Stimulated activated CD8-positive, alpha-beta memory T cell treated with anti-CD3 and anti-CD28 coated beads, Interleukin-15, amount 100 ng/mL, for 4 hours (primary cell): ENCODE data around the gene DARS2.
"Not testable (repeated sequence)": the region's sequence is repeated elsewhere in the genome, so short reads cannot be mapped to it uniquely, and the experiment has no call there.

Experiments used
- DNase-seq, 2 donors: peaks; one replicate each; pipeline ENCODE4 v3.0.0-alpha.2; 2020; ENCODE audit warnings: low read depth in 2 of 2

DARS2 gene

DNA sequence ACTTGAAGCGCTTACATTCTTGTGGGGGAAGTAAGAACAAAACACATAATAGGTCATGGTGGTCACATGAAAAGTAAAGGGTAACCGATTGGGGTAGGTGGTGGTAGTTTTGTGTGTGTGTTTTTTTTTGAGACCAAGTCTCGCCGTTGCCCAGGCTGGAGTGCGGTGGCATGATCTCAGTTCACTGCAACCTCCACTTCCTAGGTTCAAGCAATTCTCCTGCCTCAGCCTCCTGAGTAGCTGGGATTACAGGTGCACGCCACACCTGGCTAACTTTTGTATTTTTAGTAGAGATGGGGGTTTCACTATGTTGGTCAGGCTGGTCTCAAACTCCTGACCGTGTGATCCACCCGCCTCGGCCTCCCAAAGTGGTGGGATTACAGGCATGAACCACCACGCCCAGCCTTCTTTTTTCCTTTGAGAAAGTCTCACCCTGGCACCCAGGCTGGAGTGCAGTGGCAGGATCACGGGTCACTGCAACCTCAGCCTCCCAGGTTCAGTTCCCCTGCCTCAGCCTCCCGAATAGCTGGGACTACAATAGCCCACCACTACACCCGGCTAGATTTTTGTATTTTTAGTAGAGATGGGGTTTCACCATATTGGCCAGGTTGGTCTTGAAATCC lies 37.8 kb downstream of the DARS2 start:
- not testable (repeated sequence) for DNase-seq

DNA sequence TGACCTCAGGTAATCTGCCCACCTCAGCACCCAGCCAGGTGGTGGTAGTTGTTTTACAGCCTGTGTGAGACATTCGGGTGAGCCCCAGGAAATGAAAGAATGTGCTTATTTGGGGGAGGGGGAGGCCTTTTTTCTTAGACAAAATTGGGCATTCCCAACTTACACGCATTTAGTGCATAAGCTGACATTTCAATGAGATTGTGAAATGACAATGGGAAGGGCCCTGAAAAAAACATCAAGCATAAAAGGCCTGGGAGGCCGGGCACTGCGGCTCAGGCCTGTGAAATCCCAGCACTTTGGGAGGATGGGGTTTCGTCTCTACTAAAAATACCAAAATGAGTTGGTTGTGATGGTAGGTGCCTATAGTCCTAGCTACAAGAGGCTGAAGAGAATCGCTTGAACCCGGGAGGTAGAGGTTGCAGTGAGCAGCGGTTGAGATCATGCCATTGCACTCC lies 38.3 kb downstream of the DARS2 start:
- no peak for DNase-seq

DNA sequence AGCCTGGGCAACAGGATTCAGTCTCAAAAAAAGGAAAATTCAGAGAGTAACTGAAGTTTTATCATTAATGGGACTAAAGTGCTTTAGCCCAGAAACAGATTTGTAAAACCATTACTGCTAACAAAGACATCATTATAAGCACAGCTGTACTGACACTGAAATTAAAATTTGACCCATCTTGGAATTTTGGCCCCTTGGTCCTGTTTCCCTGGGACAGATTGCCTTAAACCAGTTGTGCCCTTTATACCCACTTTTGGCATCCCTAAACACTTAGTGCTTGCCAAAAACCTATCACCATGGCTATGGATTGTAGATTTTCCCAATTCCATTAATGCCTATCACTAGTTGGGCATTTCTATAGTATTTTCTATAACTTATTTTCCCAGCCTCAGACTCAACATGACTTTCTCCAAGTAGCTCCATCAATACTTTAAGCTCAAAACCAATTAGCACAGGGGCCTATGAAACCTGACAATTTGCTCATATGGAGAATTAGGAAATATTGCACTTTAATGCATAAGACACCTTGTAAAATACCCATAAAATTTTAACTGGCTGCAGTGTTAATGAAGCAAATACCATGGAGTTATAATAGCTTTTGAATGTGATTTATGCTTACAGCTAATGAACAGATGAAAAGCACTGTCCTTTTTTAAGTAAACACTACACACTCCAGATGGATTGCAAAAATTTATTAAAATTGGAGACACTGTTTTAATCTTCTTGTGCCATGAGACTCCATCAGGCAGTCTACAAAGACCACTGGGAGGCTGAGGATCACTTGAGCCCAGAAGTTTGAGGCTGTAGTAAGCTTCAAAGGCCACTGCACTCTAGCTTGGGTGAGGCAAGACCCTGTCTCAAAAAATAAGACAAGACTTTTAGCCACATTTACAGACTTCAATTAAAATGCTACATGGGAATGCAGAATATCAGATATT lies 39.0 kb downstream of the DARS2 start:
- no peak for DNase-seq

DNA sequence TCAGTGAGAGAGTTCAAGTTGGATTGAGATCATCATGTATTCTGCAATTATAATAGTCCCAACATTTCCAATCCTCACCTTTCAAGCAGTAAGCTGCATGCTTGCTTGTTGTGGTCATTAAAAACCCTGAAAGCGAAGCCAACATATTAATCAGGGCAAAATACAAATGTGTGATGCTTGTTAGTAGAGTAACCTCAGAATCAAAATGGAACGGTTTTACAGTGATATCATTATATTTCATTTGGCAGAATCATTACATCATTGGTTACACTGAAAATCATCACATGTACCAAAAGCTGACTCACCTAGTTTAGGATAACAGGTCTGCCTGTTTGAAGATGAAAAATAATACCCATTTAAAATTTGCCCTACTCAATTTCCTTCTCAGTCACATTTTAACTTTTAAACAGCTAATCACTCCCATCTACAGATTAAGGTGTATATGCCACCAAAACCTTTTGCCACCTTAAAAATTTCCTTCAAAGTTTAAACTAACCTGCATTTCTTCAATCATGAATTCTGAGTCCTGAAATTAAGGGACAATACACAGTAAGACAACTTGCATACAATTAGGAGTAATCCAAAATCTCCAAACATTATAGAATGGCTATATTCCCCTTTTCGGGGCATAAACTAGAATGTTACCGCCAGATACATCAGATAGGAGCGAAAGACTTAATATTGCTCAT lies 39.9 kb downstream of the DARS2 start:
- no peak for DNase-seq

DNA sequence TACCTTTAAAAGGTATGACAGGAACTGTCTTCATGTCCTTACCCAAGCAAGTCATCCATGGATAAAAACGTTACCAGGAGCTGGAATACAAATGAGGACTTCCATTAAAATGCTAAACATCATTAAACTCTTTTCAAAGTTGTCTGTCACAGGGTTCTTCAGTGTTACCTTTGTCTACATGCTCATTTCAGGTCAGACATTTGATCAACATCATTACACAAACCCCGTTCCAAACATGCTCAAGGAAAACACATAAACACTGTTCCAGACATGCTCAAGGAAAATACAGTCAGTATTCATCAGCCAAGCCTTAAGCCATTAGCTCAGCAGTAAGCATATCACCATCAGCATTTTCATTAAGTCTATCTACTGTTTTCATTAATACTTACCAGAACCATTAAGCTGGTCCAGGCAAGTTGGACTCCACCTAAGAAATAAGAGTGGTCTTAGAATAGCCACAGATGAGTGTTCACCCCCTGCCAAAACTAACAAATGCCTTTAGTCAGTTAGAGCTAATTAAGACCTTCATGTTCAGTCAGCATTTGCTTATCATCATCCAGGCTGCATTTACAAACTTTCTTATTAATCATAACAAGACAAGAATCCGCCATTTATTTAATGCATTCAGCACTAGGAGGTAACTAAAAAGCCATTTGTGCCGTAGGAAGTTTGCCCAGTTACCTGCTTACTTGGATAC lies 41.1 kb downstream of the DARS2 start:
- no peak for DNase-seq

DNA sequence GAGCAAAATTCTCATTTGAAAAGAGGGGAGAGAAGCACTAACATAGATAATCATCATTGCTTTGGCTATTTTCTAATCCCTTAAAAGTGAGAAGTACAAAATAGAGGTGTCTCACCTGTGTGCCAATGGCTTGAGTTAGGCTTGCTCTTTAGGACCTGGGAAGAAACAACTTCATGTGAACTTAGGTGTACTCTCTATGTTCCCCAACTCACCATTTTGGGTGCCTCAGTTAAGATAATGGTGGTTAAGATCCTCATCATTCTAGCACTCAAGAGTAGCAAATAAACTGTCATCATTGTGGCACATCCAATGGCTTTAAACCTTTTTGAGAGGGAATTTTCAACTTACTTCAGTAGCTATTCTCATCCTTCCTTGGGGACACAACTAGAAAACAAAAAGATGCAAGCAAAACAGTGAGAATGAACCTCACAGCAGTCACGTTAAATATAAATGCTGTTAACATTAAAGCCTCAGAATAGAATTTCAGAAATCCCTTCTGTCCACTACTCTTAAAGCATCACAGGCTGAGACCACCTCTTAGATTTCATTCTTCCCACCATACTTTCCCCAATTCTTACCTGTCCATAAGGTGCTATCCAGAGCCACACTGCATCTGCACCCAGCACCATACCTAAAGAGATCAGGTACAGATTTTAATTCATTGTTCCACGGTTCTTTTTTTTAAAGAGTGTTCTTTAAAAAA lies 42.1 kb downstream of the DARS2 start:
- DNase-seq, result no peak

DNA sequence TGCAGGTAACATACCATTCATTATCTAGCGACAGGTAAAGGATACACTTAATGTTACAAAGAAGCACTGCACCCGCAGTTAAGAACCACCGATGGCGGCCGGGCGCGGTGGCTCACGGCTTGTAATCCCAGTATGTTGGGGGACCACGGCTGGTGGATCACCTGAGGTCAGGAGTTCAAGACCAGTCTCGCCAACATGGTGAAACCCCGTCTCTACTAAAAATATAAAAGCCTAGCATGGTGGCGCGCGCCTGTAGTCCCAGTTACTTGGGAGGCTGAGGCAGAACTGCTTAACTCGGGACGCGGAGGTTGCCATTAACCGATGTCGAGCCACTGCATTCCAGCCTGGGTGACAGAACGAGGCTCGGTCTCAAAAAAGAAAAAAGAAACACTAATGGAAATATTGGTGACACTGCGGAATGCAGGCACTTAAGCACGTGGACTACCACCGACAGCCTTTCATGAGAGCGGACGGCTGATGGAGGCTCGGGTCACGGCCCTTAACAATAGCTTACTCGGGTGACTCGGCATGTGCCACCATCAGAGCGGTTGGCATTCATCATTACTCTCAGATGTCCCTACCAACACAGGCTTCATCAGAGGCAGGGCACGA lies 42.8 kb downstream of the DARS2 start:
- DNase-seq, result no peak

DNA sequence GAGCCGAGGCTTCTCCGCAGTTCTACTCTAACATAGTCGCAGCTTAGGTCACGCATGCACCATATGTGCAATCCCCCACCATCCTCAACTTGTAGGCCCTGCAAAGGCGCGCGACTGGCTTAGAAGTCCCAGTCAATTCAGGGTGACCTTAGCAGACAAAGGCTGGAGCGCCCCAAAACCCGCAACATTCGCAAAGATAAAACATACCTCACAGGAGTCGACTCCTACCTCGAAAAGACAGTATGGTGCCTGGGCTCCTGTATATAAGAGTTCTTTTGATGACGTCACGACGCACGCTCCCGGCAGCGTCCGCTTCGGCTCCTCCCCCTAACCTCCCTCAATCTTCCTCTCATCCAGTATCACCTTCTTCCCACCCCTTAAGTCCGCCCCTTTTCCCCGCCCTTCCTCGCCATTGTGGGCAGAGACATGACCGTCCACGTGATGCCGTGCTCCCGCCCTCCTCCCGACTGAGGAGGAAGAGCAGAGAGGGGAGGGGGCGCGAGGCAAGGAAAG lies 43.3 kb downstream of the DARS2 start, which contains the start of gene GAS5:
Gene GAS5 (minus strand): TSS at position 237 of the 513 bp plus-strand sequence.
- peak; percentile 97 to 100 for DNase-seq

DNA sequence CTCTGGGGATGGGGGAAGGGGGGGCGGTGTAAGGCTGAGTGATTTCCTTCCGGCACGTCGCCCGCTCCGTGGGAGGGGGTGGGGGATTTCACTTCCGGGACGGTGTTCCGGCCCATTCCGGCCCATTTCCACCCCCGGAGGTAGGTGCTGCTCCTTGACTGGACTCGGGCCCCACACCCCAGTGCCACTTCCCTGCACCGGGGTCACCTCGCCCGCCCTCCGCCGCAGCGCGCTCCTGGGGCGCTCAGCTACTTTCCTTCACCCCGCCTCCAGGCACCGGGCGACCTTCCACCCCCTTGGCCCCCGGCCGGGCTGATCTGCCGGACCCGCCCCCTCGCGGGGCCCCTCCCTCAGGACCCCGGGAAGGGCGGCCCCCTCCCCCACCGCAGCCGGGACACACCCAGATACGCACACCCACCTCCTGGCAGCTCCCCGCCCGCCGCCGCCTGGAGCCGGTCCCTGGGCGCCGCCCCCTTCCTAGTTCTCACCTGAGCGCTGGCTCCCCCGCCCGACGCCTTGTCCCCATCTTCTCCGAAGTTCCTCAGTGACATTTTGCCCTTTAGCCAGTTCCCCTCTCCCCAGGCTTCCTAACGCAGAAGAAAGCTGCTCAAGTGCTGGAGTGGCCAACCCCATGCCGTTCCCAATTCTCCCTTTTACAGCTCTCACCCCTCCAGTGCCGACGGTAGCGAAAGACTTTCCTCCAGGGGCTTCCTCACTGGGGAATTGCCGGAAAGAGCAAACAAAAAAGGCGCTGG lies 44.0 kb downstream of the DARS2 start, which contains the start of gene ZBTB37:
Gene ZBTB37 (plus strand): TSS at position 115 of the 755 bp plus-strand sequence. CDS start 1,846 bp downstream, outside the sequence.
- peak; percentile 82 to 88 for DNase-seq

DNA sequence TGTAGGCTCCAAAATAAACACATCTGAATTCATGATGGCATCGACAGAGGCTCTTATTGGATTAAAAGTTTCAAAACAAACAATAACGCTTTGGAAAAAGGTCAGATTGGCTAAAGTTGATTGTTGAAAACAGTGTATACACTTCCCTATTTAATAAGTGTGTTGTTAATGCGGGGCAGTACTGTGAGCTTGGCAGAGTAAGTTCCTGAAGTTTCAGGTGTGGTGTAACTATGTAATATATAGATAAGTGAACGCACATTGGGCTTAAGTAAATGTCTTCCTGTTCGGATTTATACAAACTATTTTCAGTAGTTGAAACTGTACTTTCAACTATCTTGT lies 44.5 kb downstream of the DARS2 start:
- no peak for DNase-seq

DNA sequence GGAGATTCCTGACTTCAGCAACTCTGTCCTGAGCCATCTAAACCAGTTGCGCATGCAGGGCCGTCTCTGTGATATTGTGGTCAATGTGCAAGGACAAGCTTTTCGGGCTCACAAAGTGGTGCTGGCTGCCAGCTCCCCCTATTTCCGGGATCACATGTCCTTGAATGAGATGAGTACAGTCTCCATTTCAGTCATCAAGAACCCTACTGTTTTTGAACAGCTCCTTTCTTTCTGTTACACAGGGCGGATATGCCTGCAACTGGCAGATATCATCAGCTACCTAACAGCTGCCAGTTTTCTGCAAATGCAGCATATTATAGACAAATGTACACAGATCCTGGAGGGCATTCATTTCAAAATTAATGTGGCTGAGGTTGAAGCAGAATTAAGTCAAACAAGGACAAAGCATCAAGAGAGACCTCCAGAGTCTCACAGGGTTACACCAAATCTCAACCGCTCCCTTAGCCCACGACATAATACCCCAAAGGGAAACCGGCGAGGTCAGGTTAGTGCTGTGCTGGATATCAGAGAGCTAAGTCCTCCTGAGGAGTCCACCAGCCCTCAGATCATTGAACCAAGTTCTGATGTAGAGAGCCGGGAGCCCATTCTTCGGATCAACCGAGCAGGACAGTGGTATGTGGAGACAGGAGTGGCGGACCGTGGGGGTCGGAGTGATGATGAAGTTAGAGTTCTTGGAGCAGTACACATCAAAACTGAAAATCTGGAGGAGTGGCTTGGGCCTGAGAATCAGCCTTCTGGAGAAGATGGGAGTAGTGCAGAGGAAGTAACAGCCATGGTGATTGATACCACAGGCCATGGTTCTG lies 46.0 kb downstream of the DARS2 start:
- no peak for DNase-seq

DNA sequence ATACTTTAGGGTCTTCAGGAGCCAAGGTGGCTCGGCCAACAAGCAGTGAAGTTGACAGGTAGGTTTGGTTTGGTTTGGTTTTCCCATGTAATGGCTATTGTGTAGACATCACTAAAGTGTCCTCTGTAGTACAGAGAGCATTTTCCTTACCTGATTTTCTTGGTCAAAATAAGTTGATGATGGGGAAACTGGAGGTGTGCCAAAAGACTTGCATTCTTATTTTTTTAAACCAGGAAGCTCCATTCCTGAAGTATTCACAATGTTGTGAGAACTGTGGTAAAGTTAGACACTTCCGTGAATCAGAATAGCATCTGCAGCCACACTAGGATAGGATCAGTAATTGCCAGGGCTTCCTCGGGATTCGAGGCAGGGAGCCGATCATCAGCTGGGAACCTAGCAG lies 46.6 kb downstream of the DARS2 start:
- no peak for DNase-seq

DNA sequence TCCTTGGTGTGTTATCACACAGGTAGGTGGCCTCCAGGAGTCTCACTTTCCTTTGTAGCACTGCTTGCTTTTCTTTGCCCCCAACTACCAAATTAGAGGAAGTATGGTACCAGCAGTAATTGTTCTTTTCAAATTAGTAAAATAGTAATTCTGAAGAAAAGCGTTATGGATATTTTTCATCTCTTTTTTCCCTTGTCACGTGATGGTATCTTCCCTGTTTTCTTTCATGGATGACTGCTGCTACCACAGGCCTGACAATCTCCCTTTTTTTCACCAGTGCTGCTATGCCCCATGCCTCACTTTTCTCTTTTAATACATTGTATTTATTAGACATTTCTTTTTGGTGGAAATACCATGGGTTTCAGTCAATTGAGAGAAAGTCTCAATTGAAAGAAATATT lies 47.0 kb downstream of the DARS2 start:
- no peak for DNase-seq

DNA sequence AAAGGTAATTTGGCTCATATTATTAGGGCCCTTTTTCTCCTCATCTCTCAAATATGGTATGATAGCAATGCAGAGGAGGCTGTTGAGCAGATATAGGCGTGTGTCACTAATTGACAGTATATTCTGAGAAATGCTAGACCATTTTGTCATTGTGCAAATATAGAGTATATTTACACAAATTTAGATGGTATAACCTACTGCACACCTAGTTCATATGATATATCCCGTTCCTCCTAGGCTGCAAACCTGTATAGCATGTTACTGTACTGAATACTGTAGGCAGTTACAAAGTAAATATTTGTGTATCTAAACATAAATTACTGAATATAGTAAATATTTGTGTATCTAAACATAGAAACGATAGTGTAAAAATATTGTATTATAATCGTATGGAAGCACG lies 52.3 kb downstream of the DARS2 start:
- DNase-seq, result no peak

DNA sequence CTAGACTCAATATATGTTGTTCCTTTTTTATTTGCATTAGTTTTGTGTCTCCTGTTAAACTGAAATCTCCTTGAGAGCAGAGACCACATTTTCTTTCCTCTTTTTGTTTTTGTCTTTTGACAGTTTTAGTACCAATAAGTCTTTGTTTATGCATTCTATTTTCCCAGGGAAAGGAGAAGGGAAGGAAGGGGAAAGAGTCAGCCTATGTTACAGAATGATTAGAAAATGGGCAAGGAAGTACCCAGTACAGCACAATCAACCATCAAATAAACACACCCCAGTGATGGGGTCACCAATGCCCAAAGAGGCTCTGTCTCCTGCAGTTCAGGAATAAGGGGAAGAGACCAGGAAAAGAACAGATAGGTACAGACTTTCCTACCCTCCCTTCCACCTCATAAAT lies 53.8 kb downstream of the DARS2 start:
- DNase-seq, result no peak

DNA sequence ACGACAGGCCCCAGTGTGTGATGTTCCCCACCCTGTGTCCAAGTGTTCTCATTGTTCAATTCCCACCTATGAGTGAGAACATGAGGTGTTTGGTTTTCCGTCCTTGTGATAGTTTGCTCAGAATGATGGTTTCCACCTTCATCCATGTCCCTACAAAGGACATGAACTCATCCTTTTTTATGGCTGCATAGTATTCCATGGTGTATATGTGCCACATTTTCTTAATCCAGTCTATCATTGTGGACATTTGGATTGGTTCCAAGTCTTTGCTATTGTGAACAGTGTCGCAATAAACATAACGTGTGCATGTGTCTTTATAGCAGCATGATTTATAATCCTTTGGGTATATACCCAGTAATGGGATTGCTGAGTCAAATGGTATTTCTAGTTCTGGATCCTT lies 56.6 kb downstream of the DARS2 start:
- DNase-seq, result not testable (repeated sequence)

DNA sequence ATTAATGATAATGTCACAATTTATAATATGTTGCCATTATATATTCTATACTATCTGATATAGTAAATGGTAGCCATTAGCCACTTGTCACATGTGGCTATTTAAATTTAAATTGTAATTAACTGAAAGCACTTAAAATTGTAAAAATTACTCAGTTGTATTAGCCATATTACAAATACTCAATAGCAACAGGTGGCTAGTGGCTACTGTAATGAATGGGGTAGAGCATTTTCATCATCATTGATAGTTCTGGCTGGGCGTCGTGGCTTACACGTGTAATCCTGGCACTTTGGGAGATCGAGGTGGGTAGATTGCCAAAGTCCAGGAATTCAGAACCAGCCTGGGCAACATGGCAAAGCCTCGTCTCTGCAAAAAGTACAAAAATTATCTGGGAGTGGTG lies 60.2 kb downstream of the DARS2 start:
- no peak for DNase-seq

DNA sequence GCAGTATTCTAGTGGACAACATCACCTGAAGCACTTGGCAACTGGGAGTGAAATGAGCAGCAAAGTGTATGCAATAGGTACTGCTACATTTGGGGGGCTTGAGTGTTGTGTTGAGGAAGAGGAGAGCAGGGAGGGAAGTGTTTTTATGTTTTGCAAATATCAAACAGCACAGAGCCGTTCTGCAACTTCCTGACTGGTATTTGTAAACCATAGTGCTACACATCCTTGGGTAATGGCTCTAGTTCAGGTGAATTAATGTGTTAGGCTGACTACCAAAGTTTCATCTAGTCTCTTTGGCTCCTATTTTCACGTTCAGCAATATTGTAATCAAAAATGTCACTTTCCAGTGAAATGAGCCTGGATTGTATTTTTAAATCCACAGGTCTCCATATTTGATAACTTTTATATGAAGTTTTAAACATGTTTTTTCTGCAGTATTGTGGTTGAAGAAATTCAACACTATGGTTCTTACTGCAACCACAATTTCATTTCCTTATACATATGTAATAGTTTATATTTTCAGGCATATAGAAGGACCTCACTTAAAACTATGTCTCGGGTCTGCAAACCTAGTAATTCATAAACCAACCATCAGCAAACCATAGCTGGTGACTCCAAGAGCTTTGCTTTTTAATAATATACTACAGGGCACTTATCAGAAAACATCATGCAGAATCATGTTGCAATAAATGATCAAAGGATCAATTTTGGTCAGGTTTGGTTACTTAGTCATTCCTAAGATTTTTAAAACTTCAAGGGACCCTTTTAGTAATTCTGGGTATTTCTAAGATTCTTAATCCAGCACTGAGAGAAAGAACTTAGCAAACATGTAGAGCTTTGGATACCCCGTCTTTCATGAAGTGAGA lies 62.5 kb downstream of the DARS2 start:
- DNase-seq, result no peak
